Measurements from ENCODE around the gene FUT2. TPM values are rescaled to one million over a fixed set of nuclear protein-coding genes. Genes with fewer than 3 reads are reported as not detected.

Gene FUT2
- total and polyA plus RNA-seq, 2 of the 13 experiments (the other 11 are each of a cell fraction or from before 2014, with no cell fraction given), result 0.07 TPM; not detected in 1

DNA sequence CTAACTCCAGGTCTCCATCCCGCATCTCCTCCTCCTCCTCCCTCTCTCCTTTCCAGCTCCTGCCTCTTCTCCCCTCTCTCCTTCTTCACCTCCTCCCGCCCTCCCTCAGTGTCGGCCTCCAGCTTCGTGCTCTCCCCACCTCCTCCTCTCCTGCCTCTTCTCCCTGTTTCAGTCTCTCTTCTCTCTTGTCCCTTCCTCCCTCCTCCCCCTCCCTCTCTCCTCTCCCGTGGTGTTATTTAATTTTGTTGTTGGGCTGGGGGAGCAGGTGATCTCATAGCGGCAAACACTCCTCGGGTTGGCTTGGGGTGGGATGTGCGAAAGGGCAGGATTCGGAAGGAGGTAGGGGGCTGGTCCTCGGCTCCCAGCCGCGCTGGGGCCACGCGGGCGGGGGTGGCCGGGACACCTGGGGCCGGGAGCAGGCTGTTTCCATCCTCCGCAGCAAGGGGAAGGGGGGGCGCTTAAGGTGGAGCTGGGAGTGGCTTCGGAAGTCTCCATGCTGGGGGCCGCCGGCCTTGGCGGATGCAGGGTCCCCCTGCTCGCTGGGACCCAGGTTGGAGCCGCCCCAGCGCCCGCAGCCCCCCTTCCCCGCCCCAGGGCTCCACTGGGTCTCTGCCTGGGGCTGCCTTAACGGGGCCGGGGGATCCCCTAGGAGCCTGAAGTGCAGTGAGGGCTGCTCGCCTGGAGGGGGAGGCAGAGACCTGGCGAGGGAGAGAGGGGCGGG is 49.6 kb upstream of the FUT2 start, which contains the start of gene CA11 (continued):
- TF ChIP-seq, protein P1, sequence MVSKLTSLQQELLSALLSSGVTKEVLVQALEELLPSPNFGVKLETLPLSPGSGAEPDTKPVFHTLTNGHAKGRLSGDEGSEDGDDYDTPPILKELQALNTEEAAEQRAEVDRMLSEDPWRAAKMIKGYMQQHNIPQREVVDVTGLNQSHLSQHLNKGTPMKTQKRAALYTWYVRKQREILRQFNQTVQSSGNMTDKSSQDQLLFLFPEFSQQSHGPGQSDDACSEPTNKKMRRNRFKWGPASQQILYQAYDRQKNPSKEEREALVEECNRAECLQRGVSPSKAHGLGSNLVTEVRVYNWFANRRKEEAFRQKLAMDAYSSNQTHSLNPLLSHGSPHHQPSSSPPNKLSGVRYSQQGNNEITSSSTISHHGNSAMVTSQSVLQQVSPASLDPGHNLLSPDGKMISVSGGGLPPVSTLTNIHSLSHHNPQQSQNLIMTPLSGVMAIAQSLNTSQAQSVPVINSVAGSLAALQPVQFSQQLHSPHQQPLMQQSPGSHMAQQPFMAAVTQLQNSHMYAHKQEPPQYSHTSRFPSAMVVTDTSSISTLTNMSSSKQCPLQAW (CRISPR knock-in tag; IDR thresholded peaks at IDR 0.05), result peak; percentile 46; the same call in 1 of the 2 replicates
- TF ChIP-seq HNRNPL (IDR thresholded peaks at IDR 0.05; ENCODE audit: low read depth, low read length) (no peak), SOX5 (CRISPR knock-in tag; IDR thresholded peaks at IDR 0.05; ENCODE audit: borderline replicate concordance) (0 out of 2 replicates have a peak, but pooled peaks have one; percentile 23), EP300 (IDR thresholded peaks at IDR 0.05; ENCODE audit: low read depth in 2 of 2, low read length in 2 of 2) (no peak), EP300 (CRISPR knock-in tag; IDR thresholded peaks at IDR 0.05; ENCODE audit: borderline replicate concordance) (no peak), KLF16 (CRISPR knock-in tag; IDR thresholded peaks at IDR 0.05) (peak in 1 of 2 experiments; percentile 58; a peak in 1 of 4 replicates), FOXK1 (CRISPR knock-in tag; IDR thresholded peaks at IDR 0.05; ENCODE audit: borderline replicate concordance, low read depth) (no peak), ZNF766 (CRISPR knock-in tag; IDR thresholded peaks at IDR 0.05; ENCODE audit: borderline replicate concordance) (no peak), ZNF891 (CRISPR knock-in tag; IDR thresholded peaks at IDR 0.05) (no peak), ZNF331 (CRISPR knock-in tag; IDR thresholded peaks at IDR 0.05) (0 out of 2 replicates have a peak, but pooled peaks have one; percentile 28), DPF2 (CRISPR knock-in tag; IDR thresholded peaks at IDR 0.05; ENCODE audit: borderline replicate concordance, low read depth) (no peak), ZBTB42 (CRISPR knock-in tag; IDR thresholded peaks at IDR 0.05) (no peak)
- TF ChIP-seq, protein P2, sequence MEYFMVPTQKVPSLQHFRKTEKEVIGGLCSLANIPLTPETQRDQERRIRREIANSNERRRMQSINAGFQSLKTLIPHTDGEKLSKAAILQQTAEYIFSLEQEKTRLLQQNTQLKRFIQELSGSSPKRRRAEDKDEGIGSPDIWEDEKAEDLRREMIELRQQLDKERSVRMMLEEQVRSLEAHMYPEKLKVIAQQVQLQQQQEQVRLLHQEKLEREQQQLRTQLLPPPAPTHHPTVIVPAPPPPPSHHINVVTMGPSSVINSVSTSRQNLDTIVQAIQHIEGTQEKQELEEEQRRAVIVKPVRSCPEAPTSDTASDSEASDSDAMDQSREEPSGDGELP (IDR thresholded peaks at IDR 0.05; ENCODE audit: borderline replicate concordance, low read depth), result no peak; the same call in 1 of the 2 replicates
- TF ChIP-seq, protein P3, sequence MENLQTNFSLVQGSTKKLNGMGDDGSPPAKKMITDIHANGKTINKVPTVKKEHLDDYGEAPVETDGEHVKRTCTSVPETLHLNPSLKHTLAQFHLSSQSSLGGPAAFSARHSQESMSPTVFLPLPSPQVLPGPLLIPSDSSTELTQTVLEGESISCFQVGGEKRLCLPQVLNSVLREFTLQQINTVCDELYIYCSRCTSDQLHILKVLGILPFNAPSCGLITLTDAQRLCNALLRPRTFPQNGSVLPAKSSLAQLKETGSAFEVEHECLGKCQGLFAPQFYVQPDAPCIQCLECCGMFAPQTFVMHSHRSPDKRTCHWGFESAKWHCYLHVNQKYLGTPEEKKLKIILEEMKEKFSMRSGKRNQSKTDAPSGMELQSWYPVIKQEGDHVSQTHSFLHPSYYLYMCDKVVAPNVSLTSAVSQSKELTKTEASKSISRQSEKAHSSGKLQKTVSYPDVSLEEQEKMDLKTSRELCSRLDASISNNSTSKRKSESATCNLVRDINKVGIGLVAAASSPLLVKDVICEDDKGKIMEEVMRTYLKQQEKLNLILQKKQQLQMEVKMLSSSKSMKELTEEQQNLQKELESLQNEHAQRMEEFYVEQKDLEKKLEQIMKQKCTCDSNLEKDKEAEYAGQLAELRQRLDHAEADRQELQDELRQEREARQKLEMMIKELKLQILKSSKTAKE (CRISPR knock-in tag; IDR thresholded peaks at IDR 0.05; ENCODE audit: borderline replicate concordance), result no peak
- TF ChIP-seq, protein P4, sequence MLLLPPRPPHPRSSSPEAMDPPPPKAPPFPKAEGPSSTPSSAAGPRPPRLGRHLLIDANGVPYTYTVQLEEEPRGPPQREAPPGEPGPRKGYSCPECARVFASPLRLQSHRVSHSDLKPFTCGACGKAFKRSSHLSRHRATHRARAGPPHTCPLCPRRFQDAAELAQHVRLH (CRISPR knock-in tag; IDR thresholded peaks at IDR 0.05; ENCODE audit: borderline replicate concordance, low read depth), result peak; percentile 63; the same call in 1 of the 2 replicates
- TF ChIP-seq, protein P5, sequence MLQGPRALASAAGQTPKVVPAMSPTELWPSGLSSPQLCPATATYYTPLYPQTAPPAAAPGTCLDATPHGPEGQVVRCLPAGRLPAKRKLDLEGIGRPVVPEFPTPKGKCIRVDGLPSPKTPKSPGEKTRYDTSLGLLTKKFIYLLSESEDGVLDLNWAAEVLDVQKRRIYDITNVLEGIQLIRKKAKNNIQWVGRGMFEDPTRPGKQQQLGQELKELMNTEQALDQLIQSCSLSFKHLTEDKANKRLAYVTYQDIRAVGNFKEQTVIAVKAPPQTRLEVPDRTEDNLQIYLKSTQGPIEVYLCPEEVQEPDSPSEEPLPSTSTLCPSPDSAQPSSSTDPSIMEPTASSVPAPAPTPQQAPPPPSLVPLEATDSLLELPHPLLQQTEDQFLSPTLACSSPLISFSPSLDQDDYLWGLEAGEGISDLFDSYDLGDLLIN (CRISPR knock-in tag; IDR thresholded peaks at IDR 0.05; ENCODE audit: borderline replicate concordance), result no peak
- TF ChIP-seq, protein P6, sequence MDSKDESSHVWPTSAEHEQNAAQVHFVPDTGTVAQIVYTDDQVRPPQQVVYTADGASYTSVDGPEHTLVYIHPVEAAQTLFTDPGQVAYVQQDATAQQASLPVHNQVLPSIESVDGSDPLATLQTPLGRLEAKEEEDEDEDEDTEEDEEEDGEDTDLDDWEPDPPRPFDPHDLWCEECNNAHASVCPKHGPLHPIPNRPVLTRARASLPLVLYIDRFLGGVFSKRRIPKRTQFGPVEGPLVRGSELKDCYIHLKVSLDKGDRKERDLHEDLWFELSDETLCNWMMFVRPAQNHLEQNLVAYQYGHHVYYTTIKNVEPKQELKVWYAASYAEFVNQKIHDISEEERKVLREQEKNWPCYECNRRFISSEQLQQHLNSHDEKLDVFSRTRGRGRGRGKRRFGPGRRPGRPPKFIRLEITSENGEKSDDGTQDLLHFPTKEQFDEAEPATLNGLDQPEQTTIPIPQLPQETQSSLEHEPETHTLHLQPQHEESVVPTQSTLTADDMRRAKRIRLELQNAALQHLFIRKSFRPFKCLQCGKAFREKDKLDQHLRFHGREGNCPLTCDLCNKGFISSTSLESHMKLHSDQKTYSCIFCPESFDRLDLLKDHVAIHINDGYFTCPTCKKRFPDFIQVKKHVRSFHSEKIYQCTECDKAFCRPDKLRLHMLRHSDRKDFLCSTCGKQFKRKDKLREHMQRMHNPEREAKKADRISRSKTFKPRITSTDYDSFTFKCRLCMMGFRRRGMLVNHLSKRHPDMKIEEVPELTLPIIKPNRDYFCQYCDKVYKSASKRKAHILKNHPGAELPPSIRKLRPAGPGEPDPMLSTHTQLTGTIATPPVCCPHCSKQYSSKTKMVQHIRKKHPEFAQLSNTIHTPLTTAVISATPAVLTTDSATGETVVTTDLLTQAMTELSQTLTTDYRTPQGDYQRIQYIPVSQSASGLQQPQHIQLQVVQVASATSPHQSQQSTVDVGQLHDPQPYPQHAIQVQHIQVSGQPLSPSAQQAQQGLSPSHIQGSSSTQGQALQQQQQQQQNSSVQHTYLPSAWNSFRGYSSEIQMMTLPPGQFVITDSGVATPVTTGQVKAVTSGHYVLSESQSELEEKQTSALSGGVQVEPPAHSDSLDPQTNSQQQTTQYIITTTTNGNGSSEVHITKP (CRISPR knock-in tag; IDR thresholded peaks at IDR 0.05; ENCODE audit: low read depth), result no peak; the same call in 1 of the 2 replicates
